Gastroesophageal sphincter (tissue), 4 donors: Measurements from ENCODE around the gene ASPM. TPM values are rescaled to one million over a fixed set of nuclear protein-coding genes. Genes with fewer than 3 reads are reported as not detected.

Experiments
- ATAC-seq: fragments of 150-250 bp; one replicate; pipeline ENCODE4 v1.9.1; 2016; ENCODE audit warnings: mild to moderate bottlenecking, moderate library complexity
- H3K27ac ChIP-seq, 4 donors: fragments of 200-600 bp; sonication (generic) in 3 of 4; 1 replicate in 3 of 4; 2 replicates in 1 of 4; pipeline ENCODE4 v1.5.1; 2016 to 2019
- H3K27me3 ChIP-seq: fragments of 200-600 bp; sonication (generic); one replicate; pipeline ENCODE4 v1.5.1; 2019
- H3K36me3 ChIP-seq, 2 donors: fragments of 200-600 bp; sonication (generic); one replicate each; pipeline ENCODE4 v1.5.1; 2019; ENCODE audit warnings: control low read depth in 1 of 2
- H3K4me1 ChIP-seq, 3 donors: fragments of 200-600 bp; sonication (generic); 1 replicate in 2 of 3; 2 replicates in 1 of 3; pipeline ENCODE4 v1.5.1; 2016 to 2019; ENCODE audit warnings: control low read depth in 2 of 3
- H3K4me3 ChIP-seq, 2 donors: fragments of 200-600 bp; sonication (generic); one replicate each; pipeline ENCODE4 v1.5.1; 2019; ENCODE audit warnings: mild to moderate bottlenecking in 1 of 2, moderate library complexity in 1 of 2
- H3K9me3 ChIP-seq, 3 donors: fragments of 200-600 bp; sonication (generic); one replicate each; pipeline ENCODE4 v1.5.1; 2017 to 2019; ENCODE audit warnings: control low read depth in 2 of 3
- CTCF ChIP-seq, 4 experiments: fragments of 200-600 bp in 2 of 4; fragments of 450-650 bp in 2 of 4; sonication (generic) in 1 of 4; IDR thresholded peaks; one replicate each; pipeline ENCODE4 v1.5.1; 2017 to 2019; ENCODE audit warnings: antibody characterized with exemption in 4 of 4, mild to moderate bottlenecking in 2 of 4, moderate library complexity in 2 of 4
- EP300 ChIP-seq: sonication (generic); formaldehyde crosslinking; IDR thresholded peaks from one replicate; pipeline ENCODE4 v1.6.1; 2017; ENCODE audit warnings: antibody characterized with exemption, mild to moderate bottlenecking
- POLR2A ChIP-seq, 2 donors: fragments of 450-650 bp; IDR thresholded peaks; one replicate each; pipeline ENCODE4 v1.6.1; 2017; ENCODE audit warnings: antibody characterized with exemption in 2 of 2, mild to moderate bottlenecking in 2 of 2, moderate library complexity in 1 of 2
- POLR2AphosphoS5 ChIP-seq: sonication (generic); formaldehyde crosslinking; IDR thresholded peaks from one replicate; pipeline ENCODE4 v1.6.1; 2017; ENCODE audit warnings: antibody characterized with exemption
- WGBS, 2 donors: methylation state at CpG; one replicate each; pipeline ENCODE4 v1.1.5; 2018; ENCODE audit warnings: low coverage in 1 of 2; 5-methylcytosine and 5-hydroxymethylcytosine counted together
- total RNA-seq, 4 donors: library from RNA; depleted of rRNA; stranded (reverse); fragments of >200 nt; gene quantifications; one replicate each; pipeline ENCODE4 v1.1.0, GENCODE V29; 2016

Gene ASPM
- total RNA-seq, 4 donors from 2014 or later = 0.27 to 0.96 (median 0.29) TPM

GRCh38 chr1:197144570-197145325, 1.7 kb downstream of the ASPM start:
- 40 to 60% methylated on average over 2 to 5 of the region's 5 CpGs for WGBS, 2 donors
- TF ChIP-seq EP300 = no peak
- no peak for TF ChIP-seq POLR2AphosphoS5
- TF ChIP-seq POLR2A (IDR thresholded peaks at IDR 0.05) = no peak
- no peak for TF ChIP-seq CTCF (IDR thresholded peaks at IDR 0.05)
- ATAC-seq = no peak

GRCh38 chr1:197143276-197143675, 3.2 kb downstream of the ASPM start:
- Histone ChIP-seq H3K36me3 (no peaks in the 10 kb centered on the region), H3K27me3 (peaks cover 34% of the 10 kb centered on the region), H3K27ac (no peak overlapping the region), H3K4me1 (peaks cover 0 to 18% (median 4%) of the 10 kb centered on the region in 3 donors), H3K9me3 (no peaks in the 10 kb centered on the region), H3K4me3 (no peak overlapping the region)
- WGBS, 2 donors = 62 to 65% methylated on average over 5 of the region's 5 CpGs
- TF ChIP-seq EP300 (no peak), CTCF (IDR thresholded peaks at IDR 0.05) (no peak), POLR2AphosphoS5 (no peak), POLR2A (IDR thresholded peaks at IDR 0.05) (no peak)
- no peak for ATAC-seq

More at GRCh38 chr1:197144570-197145325, 1.7 kb downstream of the ASPM start:
- no peak overlapping the region for H3K4me3 ChIP-seq
- peaks cover 0 to 18% (median 4%) of the 10 kb centered on the region in 3 donors for H3K4me1 ChIP-seq
- H3K27me3 ChIP-seq = peaks cover 34% of the 10 kb centered on the region
- no peaks in the 10 kb centered on the region for H3K36me3 ChIP-seq
- no peak overlapping the region for H3K27ac ChIP-seq
- no peaks in the 10 kb centered on the region for H3K9me3 ChIP-seq

GRCh38 chr1:197141575-197141974, 4.9 kb downstream of the ASPM start:
- Histone ChIP-seq H3K36me3 (no peaks in the 10 kb centered on the region), H3K27me3 (peaks cover 34% of the 10 kb centered on the region), H3K27ac (no peak overlapping the region), H3K9me3 (no peaks in the 10 kb centered on the region), H3K4me3 (no peak overlapping the region), H3K4me1 (peaks cover 0 to 13% (median 4%) of the 10 kb centered on the region in 3 donors)
- WGBS, 2 donors = 92 to 100% methylated on average over 1 of the region's 1 CpG
- no peak for ATAC-seq
- TF ChIP-seq POLR2A (IDR thresholded peaks at IDR 0.05) (no peak), EP300 (no peak), POLR2AphosphoS5 (no peak), CTCF (IDR thresholded peaks at IDR 0.05) (no peak)

- ATAC-seq = no peak
- TF ChIP-seq POLR2AphosphoS5 (no peak), CTCF (IDR thresholded peaks at IDR 0.05) (no peak), EP300 (no peak), POLR2A (IDR thresholded peaks at IDR 0.05) (no peak)
- H3K4me3 ChIP-seq = no peak overlapping the region
- WGBS, 2 donors = 43 to 47% methylated on average over 1 to 2 of the region's 2 CpGs
- H3K4me1 ChIP-seq = peaks cover 0 to under 1% (median 0%) of the 10 kb centered on the region in 3 donors
- no peaks in the 10 kb centered on the region for H3K9me3 ChIP-seq
- H3K36me3 ChIP-seq = no peaks in the 10 kb centered on the region
- H3K27me3 ChIP-seq = peaks cover 22% of the 10 kb centered on the region
- no peak overlapping the region for H3K27ac ChIP-seq
Measured at GRCh38 chr1:197140121-197140520, 6.3 kb downstream of the ASPM start.

GRCh38 chr1:197139169-197139568, 7.3 kb downstream of the ASPM start:
- H3K4me3 ChIP-seq = no peak overlapping the region
- no peak for ATAC-seq
- 90 to 100% methylated on average over 2 to 4 of the region's 15 CpGs for WGBS, 2 donors
- no peak for TF ChIP-seq EP300
- no peak for TF ChIP-seq CTCF (IDR thresholded peaks at IDR 0.05)
- TF ChIP-seq POLR2A (IDR thresholded peaks at IDR 0.05) = no peak
- no peak for TF ChIP-seq POLR2AphosphoS5
- H3K27ac ChIP-seq = no peak overlapping the region
- no peaks in the 10 kb centered on the region for H3K4me1 ChIP-seq
- H3K27me3 ChIP-seq = peaks cover 13% of the 10 kb centered on the region
- H3K9me3 ChIP-seq = no peaks in the 10 kb centered on the region
- H3K36me3 ChIP-seq = no peaks in the 10 kb centered on the region
